Adrenal gland (tissue), 5 donors: ENCODE results near the gene POU4F2.

Experiments
- CTCF ChIP-seq, 6 experiments: fragments of 450-650 bp in 4 of 6; fragments of 200-600 bp in 2 of 6; sonication (generic) in 1 of 6; IDR thresholded peaks; 1 replicate in 5 of 6; 2 replicates in 1 of 6; pipeline versions ENCODE4 v1.5.1 to v1.8.0; 2016 to 2021; ENCODE audit warnings: antibody characterized with exemption in 6 of 6, mild to moderate bottlenecking in 2 of 6, moderate library complexity in 1 of 6
- POLR2A ChIP-seq, 2 donors: fragments of 450-650 bp; IDR thresholded peaks; one replicate each; pipeline ENCODE4 v1.6.1; 2017; ENCODE audit warnings: antibody characterized with exemption in 2 of 2, mild to moderate bottlenecking in 2 of 2, moderate library complexity in 1 of 2
- donor health status: DM: no; HTN: no; CAD: no.

- TF ChIP-seq CTCF (IDR thresholded peaks at IDR 0.05) (no peak), POLR2A (IDR thresholded peaks at IDR 0.05) (no peak)
Observed at GRCh38 chr4:146649232-146649631, 10.5 kb downstream of the POU4F2 start.
